Neural cell (in vitro differentiated cells): Measurements from ENCODE around the gene CYP20A1. TPM values are rescaled to one million over a fixed set of nuclear protein-coding genes. Genes with fewer than 3 reads are reported as not detected.

ENCODE experiments used
- H2AFZ ChIP-seq: fragments of 200-600, 300-800 bp; sonication (generic), shearing (Covaris generic); 2 replicates; pipeline ENCODE4 v1.6.0; 2014; ENCODE audit warnings: low read depth, mild to moderate bottlenecking, antibody characterized with exemption, low read length, moderate library complexity
- H3F3A ChIP-seq: fragments of 200-600 bp; shearing (Covaris generic); 2 replicates; pipeline ENCODE4 v1.6.1; 2016; ENCODE audit warnings: mild to moderate bottlenecking, moderate library complexity, mixed read lengths, antibody characterized with exemption, low read length; ENCODE audit not compliant: insufficient read depth, poor library complexity, severe bottlenecking
- H3K27ac ChIP-seq: fragments of 200-600, 300-800 bp; sonication (generic), shearing (Covaris generic); 2 replicates; pipeline ENCODE4 v1.5.1; 2014; ENCODE audit warnings: mild to moderate bottlenecking, low read length, moderate library complexity
- H3K27me3 ChIP-seq: fragments of 300-800, 200-600 bp; sonication (generic), shearing (Covaris generic); 2 replicates; pipeline ENCODE4 v1.6.0; 2014; ENCODE audit warnings: mild to moderate bottlenecking, low read depth, low read length, moderate library complexity; ENCODE audit not compliant: insufficient read depth
- H3K36me3 ChIP-seq: fragments of 300-800, 200-600 bp; sonication (generic), shearing (Covaris generic); 2 replicates; pipeline ENCODE4 v1.5.1; 2014; ENCODE audit warnings: mild to moderate bottlenecking, antibody characterized with exemption, low read length, moderate library complexity; ENCODE audit not compliant: insufficient read depth
- H3K4me2 ChIP-seq: fragments of 300-800, 200-600 bp; sonication (generic), shearing (Covaris generic); 2 replicates; pipeline ENCODE4 v1.6.0; 2014; ENCODE audit warnings: mild to moderate bottlenecking, low read length
- H3K4me3 ChIP-seq: fragments of 300-800, 200-600 bp; sonication (generic), shearing (Covaris generic); 2 replicates; pipeline ENCODE4 v1.5.1; 2014; ENCODE audit warnings: mild to moderate bottlenecking, low read length, moderate library complexity
- H3K79me2 ChIP-seq: fragments of 200-600 bp; shearing (Covaris generic); replicated peaks from 2 replicates; pipeline ENCODE4 v1.6.0; 2014; ENCODE audit warnings: mild to moderate bottlenecking, low read length, moderate library complexity; ENCODE audit not compliant: insufficient read depth
- H3K9ac ChIP-seq: fragments of 300-800, 200-600 bp; sonication (generic), shearing (Covaris generic); 2 replicates; pipeline ENCODE4 v1.6.1; 2016; ENCODE audit warnings: mild to moderate bottlenecking, low read length, mixed read lengths
- H3K9me2 ChIP-seq: fragments of 200-600 bp; shearing (Covaris generic); 2 replicates; pipeline ENCODE4 v1.6.1; 2016; ENCODE audit warnings: mild to moderate bottlenecking, low read length, mixed read lengths; ENCODE audit not compliant: insufficient read depth
- H3K9me3 ChIP-seq: fragments of 200-600, 300-800 bp; sonication (generic), shearing (Covaris generic); 2 replicates; pipeline ENCODE4 v1.6.1; 2016; ENCODE audit warnings: mild to moderate bottlenecking, mixed run types, low read length, moderate library complexity, mixed read lengths
- H4K20me1 ChIP-seq: fragments of 200-600 bp; shearing (Covaris generic); 2 replicates; pipeline ENCODE4 v1.6.1; 2016; ENCODE audit warnings: mild to moderate bottlenecking, mixed run types; ENCODE audit not compliant: insufficient read depth
- CTCF ChIP-seq: fragments of 450-650 bp; IDR thresholded peaks from 2 replicates; pipeline ENCODE4 v1.5.1; 2014; ENCODE audit warnings: antibody characterized with exemption, mild to moderate bottlenecking, moderate library complexity; ENCODE audit not compliant: poor library complexity, severe bottlenecking
- EP300 ChIP-seq: fragments of 450-650 bp; conservative IDR thresholded peaks from 2 replicates; pipeline ENCODE4 v1.6.1; 2014; ENCODE audit warnings: antibody characterized with exemption, mild to moderate bottlenecking, moderate library complexity; ENCODE audit not compliant: poor library complexity, severe bottlenecking
- EZH2 ChIP-seq: fragments of 200-600, 300-800 bp; shearing (Covaris generic), sonication (generic); IDR thresholded peaks from 2 replicates; pipeline ENCODE4 v1.6.1; 2014; ENCODE audit warnings: antibody characterized with exemption, low read length, borderline replicate concordance, mild to moderate bottlenecking; ENCODE audit not compliant: insufficient read depth, poor library complexity, severe bottlenecking
- MXI1 ChIP-seq: fragments of 450-650 bp; conservative IDR thresholded peaks from 2 replicates; pipeline ENCODE4 v1.6.1; 2014; ENCODE audit warnings: antibody characterized with exemption, mild to moderate bottlenecking; ENCODE audit not compliant: poor library complexity, severe bottlenecking
- POLR2AphosphoS5 ChIP-seq: IDR thresholded peaks from 2 replicates; pipeline ENCODE4 v1.6.1; 2012
- RAD21 ChIP-seq: fragments of 450-650 bp; conservative IDR thresholded peaks from 2 replicates; pipeline ENCODE4 v1.6.1; 2014; ENCODE audit warnings: antibody characterized with exemption, mild to moderate bottlenecking, moderate library complexity
- REST ChIP-seq: IDR thresholded peaks from 2 replicates; pipeline ENCODE4 v1.6.1; 2012; ENCODE audit warnings: borderline replicate concordance
- SMC3 ChIP-seq: fragments of 450-650 bp; conservative IDR thresholded peaks from 2 replicates; pipeline ENCODE4 v1.6.1; 2014; ENCODE audit warnings: antibody characterized with exemption, mild to moderate bottlenecking, moderate library complexity; ENCODE audit not compliant: poor library complexity
- TAF1 ChIP-seq: IDR thresholded peaks from 2 replicates; pipeline ENCODE4 v1.6.1; 2012; ENCODE audit warnings: low read depth
- polyA plus RNA-seq: library from polyadenylated mRNA; depleted of rRNA; stranded (reverse); fragments of >200 nt; gene quantifications from 2 replicates; pipeline ENCODE4 v1.2.3, GENCODE V29; 2014

The CYP20A1 gene
- polyA plus RNA-seq, 1 donor from 2014 or later: 12.9 TPM

GRCh38 chr2:203191961-203192360, 46.9 kb upstream of the CYP20A1 start:
- peaks cover 5% of the 10 kb centered on the region for H3K36me3 ChIP-seq

GRCh38 chr2:203195331-203196036, 43.3 kb upstream of the CYP20A1 start:
- no peak overlapping the region for H3K27ac ChIP-seq
- no peaks in the 10 kb centered on the region for H3K36me3 ChIP-seq
- no peak for TF ChIP-seq RAD21
- no peak for TF ChIP-seq POLR2AphosphoS5
- no peak for TF ChIP-seq MXI1
- no peak for TF ChIP-seq SMC3
- no peak for TF ChIP-seq TAF1
- TF ChIP-seq EP300: no peak
- no peak for TF ChIP-seq CTCF

More at GRCh38 chr2:203191961-203192360, 46.9 kb upstream of the CYP20A1 start:
- Histone ChIP-seq H3K9me3 (no peaks in the 10 kb centered on the region), H3K4me2 (no peak overlapping the region), H3K79me2 (no peaks in the 10 kb centered on the region), H3K27ac (no peak overlapping the region), H2AFZ (no peak overlapping the region), H3K9ac (no peak overlapping the region), H3F3A (no peaks in the 10 kb centered on the region), H3K27me3 (no peaks in the 10 kb centered on the region), H3K4me3 (no peak overlapping the region), H3K9me2 (no peaks in the 10 kb centered on the region), H4K20me1 (no peaks in the 10 kb centered on the region)
- TF ChIP-seq EZH2 (no peak), POLR2AphosphoS5 (no peak), SMC3 (no peak), REST (no peak), RAD21 (no peak), TAF1 (no peak), CTCF (no peak), MXI1 (no peak), EP300 (no peak)

More at GRCh38 chr2:203195331-203196036, 43.3 kb upstream of the CYP20A1 start:
- H3K4me3 ChIP-seq: no peak overlapping the region
- H3K9ac ChIP-seq: no peak overlapping the region
- no peak overlapping the region for H2AFZ ChIP-seq
- no peaks in the 10 kb centered on the region for H3F3A ChIP-seq
- H3K79me2 ChIP-seq: no peaks in the 10 kb centered on the region
- H3K27me3 ChIP-seq: no peaks in the 10 kb centered on the region
- H3K9me3 ChIP-seq: no peaks in the 10 kb centered on the region
- no peaks in the 10 kb centered on the region for H4K20me1 ChIP-seq
- H3K4me2 ChIP-seq: no peak overlapping the region
- no peaks in the 10 kb centered on the region for H3K9me2 ChIP-seq
